ENCODE results near the gene ROPN1B. TPM values are rescaled to one million over a fixed set of nuclear protein-coding genes. Genes with fewer than 3 reads are reported as not detected.
"Not testable (repeated sequence)": the region's sequence is repeated elsewhere in the genome, so short reads cannot be mapped to it uniquely, and the experiment has no call there.

Gene ROPN1B
- total RNA-seq, 2 experiments from 2014 or later = not detected

DNA sequence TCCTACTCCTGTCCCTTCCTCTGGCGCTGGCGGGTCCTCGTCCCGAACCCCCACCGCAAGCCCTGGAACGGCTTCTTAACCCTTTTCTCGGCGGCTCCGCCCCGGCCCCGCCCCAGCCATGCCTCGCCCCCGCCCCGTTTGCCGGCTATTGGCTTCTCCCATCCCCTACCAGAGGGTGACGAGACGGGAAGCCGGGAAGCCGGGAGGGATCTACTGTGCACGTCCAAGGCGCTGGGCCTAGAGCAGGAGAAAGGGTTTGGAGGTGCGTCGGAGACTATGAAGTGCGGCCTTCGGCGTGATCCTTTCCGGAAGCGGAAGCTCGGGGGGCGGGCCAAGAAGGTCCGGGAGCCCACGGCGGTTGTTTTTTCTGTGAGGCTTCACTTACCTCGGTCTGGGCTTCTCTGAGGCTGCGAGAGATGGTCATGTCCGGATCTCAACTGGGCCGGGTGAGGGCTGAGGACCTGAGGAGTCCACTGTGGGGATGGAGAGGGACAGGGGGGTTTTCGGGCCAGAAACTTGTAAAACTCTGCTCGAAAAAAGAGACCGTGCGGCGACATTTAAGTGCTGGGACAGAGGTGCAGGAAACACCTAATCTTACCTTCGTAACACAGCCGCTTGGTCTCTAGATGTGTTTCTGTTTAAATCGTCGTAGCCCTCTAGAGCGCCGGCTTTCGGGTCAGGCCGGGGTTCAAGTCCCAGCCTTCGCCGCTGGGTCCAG, 21.4 kb downstream of the ROPN1B start:
- ChIA-PET CTCF (ENCODE audit: unreplicated experiment) (no interaction called here), POLR2A (no interaction called here)
- peak overlapping the region; percentile 72 for H3K4me3 ChIP-seq (ENCODE audit: low read depth, low read length, poor library complexity, severe bottlenecking)
- peak overlapping the region; percentile 86 for H2AFZ ChIP-seq (ENCODE audit: low read length)
- intact Hi-C loops (cut with micrococcal nuclease; ENCODE audit: unreplicated experiment) = no loop called here
- H4K20me1 ChIP-seq (ENCODE audit: insufficient read depth, low read length) = no peaks in the 10 kb centered on the region
- H3K9me2 ChIP-seq (ENCODE audit: insufficient read depth, low read length) = no peaks in the 10 kb centered on the region
- BruUV-seq (replicated peaks) = no TSS peak
- no peaks in the 10 kb centered on the region for H3K79me2 ChIP-seq (ENCODE audit: insufficient read depth, low read depth, low read length)
- H3K27ac ChIP-seq (ENCODE audit: low read depth, low read length, poor library complexity, severe bottlenecking) = no peak overlapping the region
- no peaks in the 10 kb centered on the region for H3K9me3 ChIP-seq (ENCODE audit: low read length)
- peak; percentile 66 for DNase-seq (ENCODE audit: low spot score)
- H3K36me3 ChIP-seq (ENCODE audit: insufficient read depth, low read length) = no peaks in the 10 kb centered on the region
- H3K4me2 ChIP-seq (ENCODE audit: low read length) = peak overlapping the region; percentile 68
- peaks cover 8% of the 10 kb centered on the region for H3K4me1 ChIP-seq (ENCODE audit: insufficient read depth, low read length, poor library complexity, severe bottlenecking)
- TF ChIP-seq EZH2phosphoT487 (IDR thresholded peaks at IDR 0.05; ENCODE audit: borderline replicate concordance, low read depth, low read length) = no peak
- TF ChIP-seq, protein P1, sequence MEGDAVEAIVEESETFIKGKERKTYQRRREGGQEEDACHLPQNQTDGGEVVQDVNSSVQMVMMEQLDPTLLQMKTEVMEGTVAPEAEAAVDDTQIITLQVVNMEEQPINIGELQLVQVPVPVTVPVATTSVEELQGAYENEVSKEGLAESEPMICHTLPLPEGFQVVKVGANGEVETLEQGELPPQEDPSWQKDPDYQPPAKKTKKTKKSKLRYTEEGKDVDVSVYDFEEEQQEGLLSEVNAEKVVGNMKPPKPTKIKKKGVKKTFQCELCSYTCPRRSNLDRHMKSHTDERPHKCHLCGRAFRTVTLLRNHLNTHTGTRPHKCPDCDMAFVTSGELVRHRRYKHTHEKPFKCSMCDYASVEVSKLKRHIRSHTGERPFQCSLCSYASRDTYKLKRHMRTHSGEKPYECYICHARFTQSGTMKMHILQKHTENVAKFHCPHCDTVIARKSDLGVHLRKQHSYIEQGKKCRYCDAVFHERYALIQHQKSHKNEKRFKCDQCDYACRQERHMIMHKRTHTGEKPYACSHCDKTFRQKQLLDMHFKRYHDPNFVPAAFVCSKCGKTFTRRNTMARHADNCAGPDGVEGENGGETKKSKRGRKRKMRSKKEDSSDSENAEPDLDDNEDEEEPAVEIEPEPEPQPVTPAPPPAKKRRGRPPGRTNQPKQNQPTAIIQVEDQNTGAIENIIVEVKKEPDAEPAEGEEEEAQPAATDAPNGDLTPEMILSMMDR (conservative IDR thresholded peaks at IDR 0.05; ENCODE audit: low read length) = no peak

DNA sequence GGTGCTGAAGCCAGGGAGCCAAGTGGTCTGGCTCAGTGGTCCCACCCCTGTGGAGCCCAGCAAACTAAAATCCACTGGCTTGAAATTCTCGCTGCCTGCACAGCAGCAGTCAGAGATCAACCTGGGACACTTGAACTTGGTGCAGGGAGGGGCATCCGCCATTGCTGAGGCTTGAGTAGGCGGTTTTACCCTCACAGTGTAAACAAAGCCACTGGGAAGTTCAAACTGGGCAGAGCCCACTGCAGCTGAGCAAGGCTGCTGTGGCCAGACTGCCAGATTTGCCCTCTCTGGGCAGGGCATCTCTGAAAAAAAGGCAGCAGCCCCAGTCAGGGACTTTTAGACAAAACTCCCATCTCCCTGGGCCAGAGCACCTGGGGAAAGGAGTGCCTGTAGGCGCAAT, 27.8 kb downstream of the ROPN1B start:
- H2AFZ ChIP-seq (ENCODE audit: low read length); H4K20me1 ChIP-seq (ENCODE audit: insufficient read depth, low read length); H3K4me1 ChIP-seq (ENCODE audit: insufficient read depth, low read length, poor library complexity, severe bottlenecking); H3K9me2 ChIP-seq (ENCODE audit: insufficient read depth, low read length); CTCF ChIA-PET (ENCODE audit: unreplicated experiment); intact Hi-C loops (cut with micrococcal nuclease; ENCODE audit: unreplicated experiment); H3K79me2 ChIP-seq (ENCODE audit: insufficient read depth, low read depth, low read length); H3K4me2 ChIP-seq (ENCODE audit: low read length); H3K36me3 ChIP-seq (ENCODE audit: insufficient read depth, low read length); POLR2A ChIA-PET; DNase-seq (ENCODE audit: low spot score); H3K27ac ChIP-seq (ENCODE audit: low read depth, low read length, poor library complexity, severe bottlenecking); BruUV-seq (replicated peaks); H3K9me3 ChIP-seq (ENCODE audit: low read length); H3K4me3 ChIP-seq (ENCODE audit: low read depth, low read length, poor library complexity, severe bottlenecking): not testable (repeated sequence)

DNA sequence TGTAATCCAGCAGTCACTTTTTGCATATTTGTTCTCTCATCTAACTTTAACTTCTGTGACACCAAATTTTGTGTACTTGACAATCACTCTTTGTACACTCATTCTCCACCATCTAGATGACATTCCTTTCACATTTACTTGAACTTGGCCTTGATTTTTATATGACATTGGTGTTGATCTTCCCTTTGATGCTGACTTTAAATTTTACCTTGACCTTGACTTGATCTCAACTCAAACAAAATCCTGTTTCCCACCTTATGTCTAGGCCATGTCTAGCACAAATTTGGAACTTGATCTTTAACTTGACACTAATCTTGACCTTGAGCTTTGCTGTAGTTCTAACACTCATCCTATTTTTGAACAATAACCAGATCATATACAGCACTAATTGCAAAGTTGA, 33.2 kb downstream of the ROPN1B start:
- ChIA-PET CTCF (ENCODE audit: unreplicated experiment) (no interaction called here), POLR2A (no interaction called here)
- TF ChIP-seq, protein P1 (conservative IDR thresholded peaks at IDR 0.05; ENCODE audit: low read length) = no peak
- no peak for TF ChIP-seq EZH2phosphoT487 (IDR thresholded peaks at IDR 0.05; ENCODE audit: borderline replicate concordance, low read depth, low read length)
- H3K9me3 ChIP-seq (ENCODE audit: low read length) = no peaks in the 10 kb centered on the region
- no peak overlapping the region for H3K27ac ChIP-seq (ENCODE audit: low read depth, low read length, poor library complexity, severe bottlenecking)
- no peaks in the 10 kb centered on the region for H3K36me3 ChIP-seq (ENCODE audit: insufficient read depth, low read length)
- H3K79me2 ChIP-seq (ENCODE audit: insufficient read depth, low read depth, low read length) = no peaks in the 10 kb centered on the region
- no TSS peak for BruUV-seq (replicated peaks)
- H2AFZ ChIP-seq (ENCODE audit: low read length) = no peak overlapping the region
- no peaks in the 10 kb centered on the region for H4K20me1 ChIP-seq (ENCODE audit: insufficient read depth, low read length)
- H3K9me2 ChIP-seq (ENCODE audit: insufficient read depth, low read length) = no peaks in the 10 kb centered on the region
- no peaks in the 10 kb centered on the region for H3K4me1 ChIP-seq (ENCODE audit: insufficient read depth, low read length, poor library complexity, severe bottlenecking)
- DNase-seq (ENCODE audit: low spot score) = no peak
- intact Hi-C loops (cut with micrococcal nuclease; ENCODE audit: unreplicated experiment) = no loop called here
- H3K4me3 ChIP-seq (ENCODE audit: low read depth, low read length, poor library complexity, severe bottlenecking) = no peak overlapping the region
- H3K4me2 ChIP-seq (ENCODE audit: low read length) = no peak overlapping the region

All from OCI-LY7 (cell line).